OCI-LY7 (cell line): ENCODE measurements around the gene SFXN5.

Source experiments
- CTCF ChIP-seq: fragments of 200-600 bp; sonication (generic); conservative IDR thresholded peaks from 2 replicates; pipeline ENCODE4 v1.5.1; 2014; ENCODE audit warnings: mild to moderate bottlenecking, antibody characterized with exemption, low read length, moderate library complexity, mixed read lengths
- EZH2phosphoT487 ChIP-seq: fragments of 200-600 bp; sonication (generic); IDR thresholded peaks from 2 replicates; pipeline ENCODE4 v1.6.1; 2018; ENCODE audit warnings: low read depth, borderline replicate concordance, mild to moderate bottlenecking, mixed run types, antibody characterized with exemption, low read length, moderate library complexity, mixed read lengths

GRCh38 chr2:73004466-73004865 is 67.0 kb downstream of the SFXN5 start:
- no peak for TF ChIP-seq EZH2phosphoT487
- TF ChIP-seq CTCF: no peak
